Measurements from ENCODE around the gene LAMTOR4.

LAMTOR4 gene

GRCh38 chr7:100153708-100154535 is 5.2 kb downstream of the LAMTOR4 start:
- no peak for DNase-seq (ENCODE audit: low read depth)

DNA sequence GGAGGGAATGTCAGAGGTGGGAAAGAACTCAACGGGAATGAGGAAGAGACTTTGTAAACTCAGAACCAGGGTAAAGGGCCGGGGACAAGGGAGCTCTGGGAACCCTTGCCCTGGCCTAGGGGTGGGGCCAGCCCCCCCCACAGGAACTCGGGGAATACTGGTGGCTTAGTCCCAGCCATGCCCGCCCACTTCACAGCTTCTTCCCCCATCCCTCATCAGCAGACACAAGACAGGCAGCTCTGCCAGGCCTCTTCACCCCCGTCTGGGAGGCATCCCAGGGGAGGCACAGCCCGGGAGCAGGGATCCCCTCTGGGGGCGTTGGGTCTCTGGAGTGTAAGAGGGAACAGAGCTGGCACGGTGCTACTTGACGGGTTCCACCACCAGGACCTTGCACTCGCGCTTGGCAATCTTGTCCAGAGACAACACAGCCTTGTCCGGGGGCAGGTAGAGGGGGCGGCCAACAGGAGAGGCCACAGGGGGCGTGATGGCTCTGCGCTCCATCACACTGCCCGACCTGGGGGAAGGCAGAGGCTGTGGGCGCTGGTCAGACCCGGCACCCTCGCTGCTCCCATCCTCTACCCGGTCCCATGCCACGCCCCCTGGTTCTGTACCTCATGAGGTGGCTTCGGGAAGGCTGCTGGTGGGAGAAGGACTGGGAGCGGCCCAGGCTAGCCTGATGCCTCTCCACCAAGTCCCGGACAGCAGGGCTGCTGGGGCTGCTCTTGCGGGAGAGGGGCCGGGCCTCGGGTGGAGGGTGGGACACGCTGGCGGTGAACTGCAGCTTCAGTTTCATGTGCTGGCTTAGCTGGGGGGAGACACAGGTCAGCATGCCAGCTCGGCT is 6.2 kb downstream of the LAMTOR4 start:
- no peak for DNase-seq (ENCODE audit: low read depth)

- DNase-seq (ENCODE audit: low read depth), result no peak
These were observed 7.0 kb downstream of the LAMTOR4 start for GRCh38 chr7:100155553-100156317.

DNA sequence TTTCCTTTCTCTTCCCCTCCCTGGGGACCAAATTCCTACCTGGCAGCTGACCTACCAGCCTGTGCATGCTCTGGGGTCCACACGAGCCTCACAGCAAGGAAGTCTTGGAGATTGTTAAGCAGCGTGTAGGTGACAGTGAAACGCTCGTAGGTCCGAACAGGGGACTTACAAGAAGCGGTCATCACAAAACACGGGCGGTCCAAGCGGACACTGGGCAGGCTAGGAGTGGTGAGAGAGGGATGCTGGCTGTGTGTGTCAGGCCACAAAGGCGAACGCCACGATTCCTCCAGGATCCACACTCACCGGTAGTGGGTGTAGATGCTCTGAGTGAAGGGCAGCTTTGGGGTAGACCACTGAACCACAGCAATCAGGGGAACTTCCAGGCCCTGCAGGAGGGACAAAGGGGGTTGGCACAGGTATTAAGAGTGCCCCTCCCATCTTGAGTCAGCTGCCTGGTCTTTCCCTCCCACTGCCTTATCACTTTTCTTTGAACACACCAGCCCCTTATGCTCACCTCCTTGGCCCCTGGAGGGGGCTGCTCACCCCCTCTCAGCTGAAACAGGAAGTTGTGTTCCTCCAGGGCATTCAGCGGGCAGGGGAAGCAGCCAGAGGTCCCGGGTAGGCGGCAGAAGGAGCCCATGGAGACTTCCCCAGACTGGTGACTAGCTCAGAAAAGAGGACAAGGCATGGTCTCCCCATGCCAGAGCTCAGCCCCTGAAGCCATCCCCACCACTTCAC is 7.8 kb downstream of the LAMTOR4 start:
- DNase-seq (ENCODE audit: low read depth), result no peak

- no peak for DNase-seq (ENCODE audit: low read depth)
These were observed 8.3 kb downstream of the LAMTOR4 start for GRCh38 chr7:100157069-100157333.

GRCh38 chr7:100157334-100158228 is 8.9 kb downstream of the LAMTOR4 start:
- DNase-seq (ENCODE audit: low read depth), result no peak

- DNase-seq (ENCODE audit: low read depth), result no peak
These were observed 9.7 kb downstream of the LAMTOR4 start, which contains the start of gene TRAPPC14 for GRCh38 chr7:100158229-100159098. TRAPPC14 (minus strand) TSS chr7:100158723; CDS start chr7:100158499, 224 bp downstream.

- DNase-seq (ENCODE audit: low read depth), result no peak
These were observed 10.4 kb downstream of the LAMTOR4 start for GRCh38 chr7:100159099-100159623.

- DNase-seq (ENCODE audit: low read depth), result no peak
These were observed 11.3 kb downstream of the LAMTOR4 start for GRCh38 chr7:100160067-100160466.

DNA sequence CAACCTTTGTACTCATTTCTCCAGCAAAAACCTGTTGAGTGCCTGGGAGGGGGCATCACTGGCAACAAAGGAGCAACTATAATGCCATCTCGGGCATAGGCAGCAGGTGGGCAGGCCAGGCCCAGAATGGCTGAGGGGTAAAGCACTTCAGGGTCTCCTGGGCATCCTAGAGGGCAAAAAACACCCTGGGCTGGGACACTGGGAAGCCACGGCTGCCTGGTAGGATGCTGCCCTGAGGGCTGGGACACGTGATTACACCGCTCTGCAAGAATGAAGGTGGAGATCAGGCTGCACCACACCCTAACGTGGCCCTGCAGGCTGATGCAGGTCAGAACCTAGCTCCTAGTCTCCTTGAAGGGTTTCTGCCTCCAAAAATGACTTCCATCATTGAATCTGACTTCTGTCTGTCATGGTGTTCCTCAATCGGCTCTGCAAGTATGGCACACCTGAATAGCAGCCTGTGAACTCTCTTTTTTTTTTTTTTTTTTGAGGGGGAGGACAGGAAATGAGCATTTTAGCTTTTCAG is 14.4 kb downstream of the LAMTOR4 start:
- DNase-seq (ENCODE audit: low read depth), result no peak

DNA sequence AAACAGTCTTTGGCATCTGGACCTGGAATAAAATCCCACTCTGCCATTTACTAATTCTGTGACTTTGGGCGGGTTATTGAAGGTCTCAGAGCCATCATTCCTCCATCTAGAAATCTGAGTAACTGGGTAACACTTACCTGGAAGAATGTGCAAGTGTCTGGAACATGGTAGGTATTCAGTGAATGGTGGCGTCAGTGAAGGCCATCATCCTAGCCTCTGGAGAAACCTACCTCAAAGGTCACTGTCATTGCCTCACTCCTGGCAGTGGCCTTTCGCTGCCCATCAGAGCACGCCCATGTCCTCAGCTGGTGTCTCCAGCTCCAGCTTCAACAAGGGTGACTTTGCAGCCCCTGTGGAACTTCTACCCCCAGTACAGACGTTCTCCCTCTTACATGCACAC is 15.2 kb downstream of the LAMTOR4 start:
- no peak for DNase-seq (ENCODE audit: low read depth)

DNA sequence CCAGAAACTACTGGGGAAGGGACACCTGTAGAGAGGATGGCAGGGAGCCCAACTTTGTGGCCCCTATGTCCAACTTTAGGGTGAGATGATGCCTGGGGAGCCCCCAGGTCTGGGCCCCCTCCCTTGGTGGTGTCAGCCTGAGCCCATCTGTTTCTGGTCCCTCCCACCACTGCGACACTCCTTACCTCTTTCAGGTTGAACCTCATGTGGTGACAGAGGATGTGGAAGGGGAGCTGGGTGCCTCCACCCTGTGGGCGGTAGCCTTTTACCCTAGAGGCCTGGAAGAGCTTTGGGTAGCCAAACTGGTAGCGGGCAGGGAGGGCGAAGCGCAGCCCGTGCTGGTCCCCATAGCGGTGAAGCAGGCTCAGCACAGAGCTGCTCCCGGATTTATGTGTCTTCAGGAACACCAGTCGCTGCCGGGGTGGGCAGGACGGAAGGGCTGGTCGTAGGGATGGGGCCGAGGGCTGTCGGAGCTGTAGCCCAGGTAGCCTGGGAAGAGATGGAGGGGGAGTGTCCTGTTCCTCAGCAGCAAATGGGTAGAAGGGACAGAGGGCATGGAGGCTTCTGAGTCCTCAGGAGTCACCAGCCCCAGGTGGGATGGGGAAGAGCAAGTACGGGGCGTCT is 17.7 kb downstream of the LAMTOR4 start:
- DNase-seq (ENCODE audit: low read depth), result no peak

- DNase-seq (ENCODE audit: low read depth), result no peak
These were observed 18.5 kb downstream of the LAMTOR4 start for GRCh38 chr7:100166970-100167911.

- DNase-seq (ENCODE audit: low read depth), result no peak
These were observed 19.2 kb downstream of the LAMTOR4 start for GRCh38 chr7:100167912-100168323.

DNA sequence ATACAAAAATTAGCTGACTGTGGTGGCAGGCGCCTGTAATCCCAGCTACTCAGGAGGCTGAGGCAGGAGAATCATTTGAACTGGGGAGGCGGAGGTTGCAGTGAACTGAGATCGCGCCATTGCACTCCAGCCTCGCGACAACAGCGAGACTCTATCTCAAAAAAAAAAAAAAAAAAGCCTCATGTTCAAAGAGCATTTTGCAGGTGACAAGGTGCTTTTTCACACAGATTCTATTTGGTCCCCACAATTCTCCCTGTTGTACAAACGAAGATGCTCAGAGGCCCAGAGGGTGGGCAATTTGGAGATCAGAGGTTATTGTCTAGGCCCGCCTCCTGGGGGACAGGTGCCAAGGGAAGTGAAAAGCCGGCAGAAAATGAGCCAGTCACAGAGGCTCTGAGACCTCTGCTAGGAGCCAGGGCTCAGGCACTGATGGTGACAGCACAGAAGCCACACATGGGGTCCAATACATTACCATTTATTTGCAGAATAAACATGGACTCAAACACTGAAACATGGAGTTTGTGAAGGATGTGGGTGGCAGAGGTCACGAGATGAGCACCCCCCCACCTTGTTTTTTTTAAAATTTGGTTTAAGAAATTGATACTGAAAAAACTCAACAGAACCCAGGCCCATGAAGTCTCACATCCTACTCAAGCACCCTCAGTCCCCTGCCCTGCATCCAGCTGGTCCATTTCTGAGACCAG is 20.6 kb downstream of the LAMTOR4 start:
- DNase-seq (ENCODE audit: low read depth), result no peak

DNA sequence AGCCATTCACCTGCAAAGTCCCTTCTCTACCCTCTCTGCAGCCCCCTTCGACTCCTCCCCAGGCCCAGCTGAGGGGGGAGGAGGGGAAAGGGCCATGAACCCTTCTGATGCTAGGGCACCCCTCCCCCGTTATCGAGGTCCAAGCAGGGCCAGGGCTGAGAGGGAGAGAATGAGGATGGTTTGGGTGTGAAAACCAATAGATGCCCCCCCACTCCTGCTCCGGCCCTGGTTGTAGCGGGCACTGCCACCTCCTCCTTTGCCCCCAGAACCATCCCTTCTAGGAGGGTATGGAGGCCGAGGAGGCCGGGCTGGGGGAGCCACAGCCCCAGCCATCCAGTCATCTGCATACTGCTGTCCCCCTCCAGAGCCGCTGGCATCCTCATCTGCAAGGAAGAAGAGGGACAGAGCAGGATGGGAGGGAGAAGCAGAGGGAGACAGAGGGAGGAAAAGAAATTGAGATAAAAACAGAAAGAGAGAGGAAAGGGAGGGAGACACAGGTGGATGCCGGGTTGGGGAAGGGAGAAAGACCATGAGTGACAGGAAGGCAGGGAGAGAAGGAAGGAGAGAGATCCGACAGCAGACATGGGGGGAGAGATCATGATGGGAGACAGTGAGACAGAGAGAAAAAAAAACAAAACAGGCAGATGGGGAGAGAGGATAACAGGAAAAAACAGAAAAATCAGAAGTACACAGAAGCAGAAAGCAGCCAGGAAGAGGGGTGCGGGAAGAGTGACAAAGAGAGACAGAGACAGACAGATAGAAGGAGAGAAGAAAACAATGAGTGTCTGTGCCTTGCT is 21.6 kb downstream of the LAMTOR4 start:
- no peak for DNase-seq (ENCODE audit: low read depth)

Measured in non-pigmented ciliary epithelial cell (primary cell).